Measurements from ENCODE around the gene LAMA3. TPM values are rescaled to one million over a fixed set of nuclear protein-coding genes. Genes with fewer than 3 reads are reported as not detected.
A peak's percentile ranks its signal among the peaks of the same experiment; 100 is the strongest.

LAMA3 gene
- total RNA-seq, 2 donors from 2014 or later, result 33.2 to 98.0 TPM

DNA sequence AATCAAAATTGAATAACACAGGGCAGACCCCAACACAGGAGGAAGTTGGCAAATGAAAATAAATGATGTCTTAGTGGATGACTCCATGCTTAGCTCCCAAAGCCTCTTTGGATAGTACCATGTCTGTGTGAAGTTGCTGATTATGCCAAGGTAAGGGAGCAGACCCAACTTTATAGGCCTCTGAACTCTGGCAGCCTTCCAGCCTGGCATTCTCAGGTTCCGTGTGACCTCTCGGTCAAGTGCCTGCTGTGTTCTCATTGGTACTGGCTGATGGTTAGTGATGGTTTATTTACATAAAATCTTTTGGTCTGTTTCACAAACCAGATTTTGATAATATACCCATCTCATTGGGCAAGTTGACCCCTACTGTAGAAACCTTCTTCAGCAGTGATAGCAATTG lies 213.1 kb downstream of the LAMA3 start:
- intact Hi-C loops (cut with DNase I, micrococcal nuclease), result no loop called here
- ATAC-seq (peak; percentile 86), DNase-seq (peak in 1 of 2 donors; percentile 61)

DNA sequence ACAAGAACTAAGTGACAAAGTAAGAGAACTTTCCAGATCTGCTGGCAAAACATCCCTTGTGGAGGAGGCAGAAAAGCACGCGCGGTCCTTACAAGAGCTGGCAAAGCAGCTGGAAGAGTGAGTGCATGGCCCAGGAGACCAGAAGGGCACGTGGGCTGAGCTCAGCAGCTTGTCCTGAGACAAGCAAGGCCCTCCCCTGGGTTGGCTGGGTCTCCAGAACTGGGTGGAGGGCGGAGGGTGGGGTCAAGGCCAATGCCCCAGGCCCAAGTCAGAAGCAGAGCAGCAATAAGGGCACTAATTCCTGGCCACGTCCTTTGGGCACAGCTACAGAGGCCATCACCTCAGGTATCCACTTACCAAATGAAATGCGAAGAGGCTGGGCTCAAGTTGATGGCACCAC lies 214.7 kb downstream of the LAMA3 start:
- ATAC-seq (no peak), DNase-seq (no peak)
- intact Hi-C loops (cut with DNase I, micrococcal nuclease), result no loop called here

DNA sequence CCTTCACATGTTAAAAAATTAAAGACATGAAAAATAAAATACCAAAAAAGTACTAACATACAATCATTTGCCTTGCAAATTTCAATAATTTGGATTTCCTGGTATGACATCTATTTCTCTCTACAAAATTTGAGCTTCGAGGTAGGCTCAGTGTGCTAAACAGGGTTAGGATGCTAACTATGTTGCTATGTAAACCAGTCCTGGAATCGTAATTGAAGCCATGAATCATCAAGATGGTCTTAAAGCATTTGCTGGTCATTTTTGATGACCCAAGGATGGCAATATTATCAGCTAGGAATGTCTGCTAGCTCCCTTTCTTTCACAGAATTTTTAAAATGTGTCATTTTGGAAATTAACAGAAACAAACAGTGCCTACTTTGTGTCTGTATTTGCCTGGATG lies 217.4 kb downstream of the LAMA3 start:
- DNase-seq (no peak), ATAC-seq (no peak)
- intact Hi-C loops (cut with DNase I, micrococcal nuclease), result no loop called here

DNA sequence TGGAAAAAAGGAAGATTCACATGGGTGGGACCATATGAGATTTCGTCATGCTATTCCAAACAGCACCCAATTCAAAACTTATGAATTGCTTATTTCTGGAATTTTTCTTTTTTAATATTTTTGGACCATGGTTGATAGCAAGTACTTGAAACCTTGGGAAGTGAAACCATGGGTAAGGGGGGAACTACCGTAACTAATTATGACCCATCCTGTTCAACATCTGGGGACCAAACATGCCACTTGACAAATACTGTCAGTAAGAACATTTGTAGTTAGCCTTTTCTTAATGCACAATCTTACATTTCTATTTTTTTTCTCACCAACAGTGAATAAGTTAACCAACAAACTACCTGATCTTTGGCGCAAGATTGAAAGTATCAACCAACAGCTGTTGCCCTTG lies 219.6 kb downstream of the LAMA3 start:
- DNase-seq, result no peak
- intact Hi-C loops (cut with DNase I, micrococcal nuclease), result no loop called here
- no peak for ATAC-seq

DNA sequence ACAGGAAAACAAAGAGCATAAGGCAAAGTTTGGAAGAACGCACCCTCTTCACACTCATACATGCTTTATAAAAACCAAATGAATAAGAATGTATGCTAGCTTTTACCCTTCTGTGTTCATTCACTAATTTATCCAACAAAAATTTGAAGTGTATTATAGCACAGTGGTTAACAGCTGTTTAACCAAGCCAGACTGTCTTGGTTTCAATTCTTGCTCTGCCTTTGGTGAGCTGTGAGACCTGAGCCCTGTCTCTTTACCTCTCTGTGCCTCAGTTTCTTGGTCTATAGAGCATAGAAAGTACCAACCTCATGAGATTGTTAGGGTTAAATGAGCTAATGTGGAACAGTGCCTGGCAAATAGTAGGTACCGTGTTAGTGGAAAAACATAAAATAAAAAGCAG lies 220.8 kb downstream of the LAMA3 start:
- DNase-seq (no peak), ATAC-seq (no peak)
- intact Hi-C loops (cut with DNase I, micrococcal nuclease), result loop anchor here in 1 of 2 donors (10.0 kb wide), 1 partner anchor 285 kb away; no protein-coding TSS in a partner anchor

DNA sequence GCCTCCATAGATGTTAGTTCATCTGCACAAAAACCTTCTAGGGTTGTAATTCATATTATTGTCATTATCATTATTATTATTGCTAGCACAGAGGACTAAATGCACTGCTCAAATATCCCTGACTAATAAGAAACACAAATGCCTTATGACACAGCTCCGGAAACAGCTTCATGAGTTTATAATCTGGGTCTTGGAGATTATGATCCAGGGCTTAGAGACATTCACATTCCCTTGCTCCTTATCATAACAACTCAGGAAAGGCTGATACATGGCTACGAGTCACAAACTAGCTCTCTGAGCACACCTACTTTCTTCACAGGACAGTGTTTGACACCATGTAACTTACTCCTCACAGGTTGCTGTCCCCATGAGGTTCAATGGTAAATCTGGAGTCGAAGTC lies 223.1 kb downstream of the LAMA3 start:
- intact Hi-C loops (cut with DNase I, micrococcal nuclease), result loop anchor here in 1 of 2 donors (10.0 kb wide), 1 partner anchor 288 kb away; no protein-coding TSS in a partner anchor
- DNase-seq (no peak), ATAC-seq (no peak)

DNA sequence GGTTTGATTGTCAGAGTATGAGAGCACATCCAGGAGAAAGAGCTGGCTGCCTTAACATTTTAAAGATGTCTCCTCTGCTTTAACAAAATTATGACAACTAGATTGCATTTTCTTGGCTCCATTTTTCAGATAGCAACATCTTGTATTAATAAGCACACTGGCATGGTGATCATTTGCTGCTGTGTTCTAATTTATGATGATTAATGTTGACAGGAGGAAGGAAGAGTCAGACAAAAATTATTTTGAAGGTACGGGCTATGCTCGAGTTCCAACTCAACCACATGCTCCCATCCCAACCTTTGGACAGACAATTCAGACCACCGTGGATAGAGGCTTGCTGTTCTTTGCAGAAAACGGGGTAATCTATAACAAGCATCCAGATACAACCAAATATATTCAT lies 227.1 kb downstream of the LAMA3 start:
- DNase-seq (no peak), ATAC-seq (no peak)
- intact Hi-C loops (cut with DNase I, micrococcal nuclease), result loop anchor here in 1 of 2 donors (10.0 kb wide), 1 partner anchor 292 kb away; no protein-coding TSS in a partner anchor

DNA sequence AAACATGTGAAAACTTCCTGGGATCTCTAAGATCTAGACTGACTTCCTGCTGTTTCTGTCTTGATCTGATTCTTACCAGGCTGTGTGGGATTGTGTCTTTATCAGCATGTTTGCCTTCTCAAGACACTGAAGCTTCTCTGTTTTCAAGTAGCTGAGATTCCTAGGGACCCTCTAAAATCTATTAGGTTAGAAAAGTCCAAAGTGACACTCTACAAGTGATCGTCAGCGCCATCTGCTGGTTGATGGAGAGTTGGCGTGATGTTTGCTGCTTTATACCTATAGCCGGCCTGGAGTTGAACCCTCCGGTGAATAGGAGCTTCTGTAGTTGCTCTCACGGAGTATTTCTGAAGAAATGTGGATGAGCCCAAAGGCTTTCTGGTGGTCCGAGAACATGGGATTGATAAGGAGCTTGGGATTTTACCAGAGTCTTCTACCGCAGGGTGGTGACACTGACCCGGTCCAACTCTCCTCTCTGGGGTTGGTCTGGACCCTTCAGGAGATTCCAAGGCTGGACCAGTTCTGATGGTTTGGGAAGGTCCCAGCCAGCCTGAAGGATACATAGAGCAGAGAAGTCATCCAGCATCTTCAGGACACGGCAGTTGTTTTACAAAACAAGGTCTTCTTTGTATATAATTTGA lies 229.3 kb downstream of the LAMA3 start:
- intact Hi-C loops (cut with DNase I, micrococcal nuclease), result loop anchor here in 1 of 2 donors (10.0 kb wide), 1 partner anchor 294 kb away; no protein-coding TSS in a partner anchor
- ATAC-seq (peak; percentile 76), DNase-seq (peak; percentile 53 to 87)

DNA sequence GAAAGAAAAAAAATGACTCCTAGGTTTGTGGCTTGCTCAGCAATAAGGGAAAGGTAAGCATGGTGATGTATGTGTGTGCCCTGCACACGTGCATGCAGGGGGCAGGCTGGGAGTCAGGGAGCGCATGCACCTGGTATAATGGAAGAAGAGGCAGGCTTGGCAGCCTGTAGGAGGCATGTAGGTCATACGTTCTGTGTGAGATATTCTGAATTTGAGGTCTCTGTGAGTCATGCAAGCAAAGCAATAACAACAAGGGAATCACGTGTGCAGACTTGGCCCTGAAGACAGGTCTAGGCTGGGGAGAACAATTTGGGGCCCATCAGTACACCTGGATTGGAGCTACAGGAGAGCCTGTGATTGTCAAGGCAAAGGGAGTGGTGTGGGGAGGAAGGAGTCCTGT lies 230.8 kb downstream of the LAMA3 start:
- intact Hi-C loops (cut with DNase I, micrococcal nuclease), result no loop called here
- ATAC-seq, result no peak
- DNase-seq, result no peak

DNA sequence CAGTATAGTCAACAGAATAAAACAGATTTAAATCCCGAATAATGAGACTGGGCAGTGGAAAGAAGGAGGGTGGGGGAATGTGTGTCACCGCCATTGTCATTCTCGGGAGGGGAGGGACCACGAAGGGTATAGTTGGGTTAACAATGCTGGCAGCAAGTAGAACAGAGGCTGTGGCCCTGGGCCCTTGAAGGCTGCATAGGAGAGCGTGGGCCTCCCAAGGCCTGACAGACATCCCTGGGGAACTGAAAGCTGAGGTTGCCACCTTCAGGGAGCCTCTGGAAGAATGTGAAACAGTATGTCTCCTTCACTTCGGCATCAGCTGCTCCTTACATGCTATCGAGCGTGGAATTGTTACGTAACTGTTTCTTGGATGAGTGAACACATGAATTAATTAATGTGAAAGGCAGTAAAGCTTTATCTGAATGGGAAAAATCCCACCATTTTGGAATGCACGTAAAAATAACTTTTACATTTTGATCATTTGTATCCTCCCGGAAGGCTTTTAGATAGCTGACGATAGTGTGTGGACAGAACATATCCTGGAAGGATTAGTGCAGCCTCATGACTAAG lies 232.5 kb downstream of the LAMA3 start:
- intact Hi-C loops (cut with DNase I, micrococcal nuclease), result no loop called here
- ATAC-seq, result no peak
- DNase-seq, result no peak

DNA sequence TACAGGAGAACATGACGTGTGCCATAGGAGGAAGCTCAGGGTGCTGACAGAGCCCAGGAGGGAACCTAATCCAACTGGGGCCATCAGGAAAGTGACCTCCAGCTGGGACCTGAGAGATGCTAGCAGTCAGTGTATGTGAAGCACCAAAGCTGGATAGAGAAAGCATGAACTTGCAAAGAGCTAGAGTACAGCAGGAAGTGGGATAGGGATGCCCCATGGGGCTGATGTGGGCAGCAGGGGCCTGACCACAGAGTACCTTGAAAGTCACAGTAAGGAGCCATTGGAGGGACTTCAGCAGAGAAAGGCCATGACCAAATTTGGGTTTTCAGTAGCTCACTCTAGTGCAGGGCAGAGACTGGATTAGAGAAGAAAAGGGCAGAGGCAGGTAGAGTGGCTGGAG lies 233.7 kb downstream of the LAMA3 start:
- ATAC-seq (no peak), DNase-seq (no peak)
- intact Hi-C loops (cut with DNase I, micrococcal nuclease), result no loop called here

DNA sequence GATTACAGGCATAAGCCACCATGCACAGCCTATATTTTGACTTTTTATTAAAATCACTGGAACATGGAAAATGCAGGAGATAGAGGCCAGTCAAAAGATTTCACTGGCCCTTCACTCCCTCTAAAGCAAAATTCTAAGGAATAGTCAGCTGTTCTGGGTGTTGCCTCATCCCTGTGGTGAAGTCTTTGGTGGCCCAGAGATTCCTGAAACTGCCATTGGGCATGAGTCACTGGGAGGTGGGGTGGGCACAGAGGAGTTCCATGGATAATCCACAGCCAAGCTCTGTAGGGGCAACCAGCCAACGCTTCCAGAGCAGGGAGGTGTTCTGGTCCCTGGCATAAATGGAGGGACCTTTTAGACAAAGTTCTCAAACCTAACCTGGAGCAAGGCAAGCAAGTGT lies 235.6 kb downstream of the LAMA3 start:
- intact Hi-C loops (cut with DNase I, micrococcal nuclease), result no loop called here
- no peak for ATAC-seq
- no peak for DNase-seq

DNA sequence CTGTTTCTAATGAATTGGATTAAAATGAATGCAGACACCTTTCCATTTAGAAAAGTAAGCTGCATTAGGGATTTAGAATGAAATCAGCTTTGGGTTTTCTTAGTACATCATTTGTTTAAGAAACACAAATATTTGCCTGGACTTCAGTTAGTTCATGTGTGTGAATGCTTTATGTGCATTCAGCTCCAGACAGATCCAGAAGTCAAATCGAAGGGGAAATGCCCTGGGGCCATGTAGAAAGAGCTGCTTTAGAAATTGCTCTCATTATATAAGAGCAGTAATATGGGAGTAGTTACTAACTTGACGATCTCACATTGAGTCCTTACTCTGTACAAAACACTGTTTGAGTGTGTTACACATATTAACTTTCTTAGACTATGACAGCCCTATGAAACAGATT lies 237.3 kb downstream of the LAMA3 start:
- ATAC-seq (no peak), DNase-seq (no peak)
- intact Hi-C loops (cut with DNase I, micrococcal nuclease), result no loop called here

DNA sequence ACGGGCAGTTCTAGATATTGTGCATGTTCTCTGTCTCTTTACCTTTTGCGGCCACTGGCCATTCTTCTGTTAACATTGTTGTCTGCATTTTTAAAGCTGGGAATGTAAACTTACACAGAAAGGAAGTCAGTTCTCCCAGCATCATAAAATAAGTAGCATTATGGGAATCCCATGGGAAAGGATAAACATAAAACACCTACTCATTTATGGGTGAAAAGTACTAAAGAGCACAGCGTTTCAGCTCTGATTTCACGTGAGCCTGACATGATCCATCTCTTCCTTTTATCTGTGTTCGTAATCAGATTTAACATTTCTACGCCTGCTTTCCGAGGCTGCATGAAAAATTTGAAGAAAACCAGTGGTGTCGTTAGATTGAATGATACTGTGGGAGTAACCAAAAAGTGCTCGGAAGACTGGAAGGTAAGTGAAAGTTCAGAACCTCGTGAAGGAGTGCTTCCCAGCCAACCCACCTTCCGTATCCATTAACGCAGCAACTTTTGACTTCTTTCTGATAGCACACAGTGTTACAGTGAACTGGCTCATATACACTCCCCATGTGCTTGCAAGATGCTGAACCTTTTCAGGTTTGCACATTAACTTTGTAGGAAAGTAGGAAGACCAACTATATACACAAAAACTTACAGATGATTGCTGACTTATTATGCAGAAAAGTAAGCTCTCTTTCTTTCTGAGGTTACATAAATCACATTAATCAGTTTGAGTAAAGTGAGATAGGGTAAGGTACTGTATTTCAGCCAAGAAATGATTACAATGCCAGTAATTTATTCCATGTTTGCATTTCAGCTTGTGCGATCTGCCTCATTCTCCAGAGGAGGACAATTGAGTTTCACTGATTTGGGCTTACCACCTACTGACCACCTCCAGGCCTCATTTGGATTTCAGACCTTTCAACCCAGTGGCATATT lies 238.8 kb downstream of the LAMA3 start:
- intact Hi-C loops (cut with DNase I, micrococcal nuclease), result no loop called here
- DNase-seq, result no peak
- ATAC-seq, result no peak

DNA sequence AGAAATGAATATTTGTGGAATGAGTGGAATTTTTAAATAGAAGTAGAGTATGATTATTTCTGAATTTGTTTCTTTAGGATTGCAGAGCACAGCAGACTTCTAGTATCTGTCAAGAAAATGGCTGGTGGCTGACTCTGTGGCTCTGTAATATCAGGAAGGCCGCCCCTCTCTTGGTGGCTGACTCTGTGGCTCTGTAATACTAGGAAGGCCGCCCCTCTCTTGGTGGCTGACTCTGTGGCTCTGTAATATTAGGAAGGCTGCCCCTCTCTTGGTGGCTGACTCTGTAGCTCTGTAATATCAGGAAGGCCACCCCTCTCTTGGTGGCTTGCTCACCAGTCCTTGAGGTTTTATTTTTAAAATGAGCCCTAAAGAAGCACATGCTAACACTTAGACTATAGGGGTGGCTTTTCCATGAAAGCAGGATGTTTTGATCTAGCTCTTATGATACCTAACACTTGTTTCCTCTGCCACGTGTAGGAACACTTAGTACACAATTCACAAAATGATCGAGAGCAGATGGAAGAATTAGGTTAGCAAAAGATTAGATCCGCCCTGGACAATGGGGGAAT lies 240.2 kb downstream of the LAMA3 start:
- ATAC-seq (no peak), DNase-seq (no peak)
- intact Hi-C loops (cut with DNase I, micrococcal nuclease), result no loop called here

DNA sequence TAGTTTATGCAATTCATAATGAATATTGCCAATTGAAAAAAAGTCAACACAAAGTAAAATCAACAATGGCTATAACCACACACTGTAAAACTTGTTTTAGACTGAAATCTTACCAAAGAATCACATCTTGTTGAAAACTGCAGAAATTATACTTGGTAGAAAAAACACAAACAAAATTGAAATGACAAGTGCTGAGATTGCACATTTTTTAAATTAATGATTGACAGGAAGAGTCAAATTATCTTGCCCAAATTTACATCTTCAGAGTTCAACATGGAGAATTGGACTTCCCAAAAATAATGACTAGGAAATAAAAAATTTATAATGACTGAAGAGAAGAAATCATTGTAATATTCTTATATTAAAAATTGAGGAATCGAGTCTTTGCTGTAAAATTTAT lies 240.7 kb downstream of the LAMA3 start:
- ATAC-seq (no peak), DNase-seq (no peak)
- intact Hi-C loops (cut with DNase I, micrococcal nuclease), result no loop called here

DNA sequence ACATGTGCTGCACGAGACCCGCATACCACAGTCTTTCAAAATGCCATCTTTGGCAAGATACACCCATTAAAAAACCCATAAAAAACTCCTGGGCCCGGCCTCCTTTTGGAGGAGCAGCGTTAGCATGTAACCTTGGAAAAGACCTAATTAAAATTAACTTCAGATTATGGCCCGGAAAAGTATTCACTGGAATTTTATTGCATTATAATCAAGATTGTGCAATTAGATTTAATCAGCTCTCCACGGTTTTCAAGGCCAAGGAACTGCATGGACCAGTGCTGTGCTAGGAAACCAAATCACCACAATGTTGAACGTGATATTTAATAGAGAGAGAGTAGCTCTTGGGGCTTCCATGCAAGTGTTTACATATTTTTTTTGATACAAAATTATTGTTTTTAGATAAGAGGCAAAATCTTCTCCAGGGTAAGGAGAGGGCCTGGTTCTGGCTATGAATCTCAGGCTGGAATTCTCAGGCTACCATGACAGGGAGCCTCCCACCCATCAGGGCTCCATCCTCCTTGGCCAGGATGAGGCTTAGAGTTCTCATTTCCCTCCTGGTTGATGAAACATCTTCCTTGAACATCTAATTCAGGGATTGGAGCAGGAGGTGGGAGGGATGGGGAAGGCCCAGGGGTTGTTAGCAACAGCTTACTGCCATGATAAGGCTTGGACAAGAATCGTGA lies 243.3 kb downstream of the LAMA3 start:
- ATAC-seq (peak; percentile 57), DNase-seq (no peak)

DNA sequence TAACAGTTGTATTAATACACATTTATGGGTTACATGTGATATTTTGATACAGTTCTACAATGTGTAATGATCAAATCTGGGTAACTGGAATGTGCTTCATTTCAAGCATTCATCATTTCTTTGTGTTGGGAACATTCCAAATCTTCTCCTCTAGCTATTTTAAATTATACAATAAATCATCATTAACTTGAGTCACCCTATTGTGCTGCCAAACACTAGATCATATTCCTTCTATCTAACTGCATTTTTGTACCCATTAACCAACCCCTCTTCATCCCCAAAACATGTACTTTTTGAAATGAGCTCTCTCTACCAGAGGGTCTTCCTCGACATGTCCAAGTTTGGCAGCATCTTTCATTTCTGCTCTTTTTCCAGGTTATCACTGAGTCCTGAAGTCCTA lies 244.2 kb downstream of the LAMA3 start:
- no peak for DNase-seq
- no peak for ATAC-seq
- intact Hi-C loops (cut with DNase I, micrococcal nuclease), result no loop called here

More for the DNA sequence above, 243.3 kb downstream of the LAMA3 start:
- intact Hi-C loops (cut with DNase I, micrococcal nuclease), result no loop called here

DNA sequence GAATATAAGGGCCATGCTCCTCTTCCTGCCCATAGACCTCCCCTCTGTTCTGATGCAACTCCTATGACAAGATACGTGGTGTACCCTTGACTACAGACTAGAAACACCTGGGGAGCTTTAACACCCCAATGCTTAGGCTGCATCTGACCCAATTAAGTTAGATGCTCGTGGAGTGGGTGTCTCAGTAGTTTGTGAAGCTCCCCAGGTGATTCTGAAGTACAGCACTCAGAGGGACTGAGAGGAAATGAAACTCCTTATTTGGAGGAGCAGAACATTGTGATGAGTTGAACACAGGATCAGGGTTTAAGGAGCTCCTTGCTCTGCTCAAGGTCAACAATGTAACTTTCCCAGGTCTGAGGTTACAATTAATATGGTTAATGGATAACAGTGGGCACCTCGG lies 245.0 kb downstream of the LAMA3 start:
- intact Hi-C loops (cut with DNase I, micrococcal nuclease), result no loop called here
- no peak for DNase-seq
- no peak for ATAC-seq

Measured in left colon (tissue), 2 donors.